RWPE1 (cell line): ENCODE measurements around the gene AFF4.

Source experiments
- CTCF ChIA-PET: fragments of 350-600 bp; sonication (Branson Sonifier 250); formaldehyde crosslinking; extraction: SDS; loops from one replicate; lab custom pipeline; 2021; lab: Yijun Ruan, JAX
- POLR2A ChIA-PET: fragments of 400-600 bp; formaldehyde crosslinking; extraction: SDS; loops from one replicate; lab custom pipeline; 2020; ENCODE audit warnings: antibody characterized with exemption; ENCODE audit not compliant: low non-redundant PET; lab: Yijun Ruan, JAX
- DNase-seq: peaks from one replicate; pipeline ENCODE4 v3.0.0; 2012; ENCODE audit warnings: low spot score
- H3K27ac ChIP-seq: fragments of 450-650 bp; 2 replicates; pipeline ENCODE4 v1.5.1; 2017
- CTCF ChIP-seq: fragments of 450-650 bp; conservative IDR thresholded peaks from 2 replicates; pipeline ENCODE4 v1.5.1; 2017; ENCODE audit warnings: low read depth, mild to moderate bottlenecking

Gene AFF4

GRCh38 chr5:132872788-132873118 is 90.7 kb downstream of the AFF4 start:
- ChIA-PET POLR2A (no interaction called here), CTCF (interaction anchor here (0.6 to 2.7 kb wide), 2 partner anchors 43 to 132 kb away, joined by 4 to 8 read pairs; partner anchors contain the start of gene SHROOM1)
- H3K27ac ChIP-seq = no peak overlapping the region
- no peak for DNase-seq
- no peak for TF ChIP-seq CTCF

- no peak for TF ChIP-seq CTCF
- DNase-seq = no peak
- ChIA-PET CTCF (interaction anchor here (1.2 kb wide), 1 partner anchor 11 kb away, joined by 3 read pairs; no protein-coding TSS in a partner anchor), POLR2A (no interaction called here)
- peak overlapping the region; percentile 7; the same call in 1 of the 2 replicates for H3K27ac ChIP-seq
Measured at GRCh38 chr5:132871459-132872284, 91.8 kb downstream of the AFF4 start.

- no peak overlapping the region for H3K27ac ChIP-seq
- ChIA-PET POLR2A (interaction anchor here (0.5 kb wide), 1 partner anchor 59 kb away, joined by 3 read pairs; no protein-coding TSS in a partner anchor), CTCF (interaction anchor here (0.8 to 1.2 kb wide), 3 partner anchors 10 to 41 kb away, joined by 3 to 5 read pairs (median 3); partner anchors contain the start of gene SHROOM1)
- DNase-seq = no peak
- no peak for TF ChIP-seq CTCF
Measured at GRCh38 chr5:132870801-132871200, 92.6 kb downstream of the AFF4 start.

- no peak overlapping the region for H3K27ac ChIP-seq
- CTCF ChIA-PET = interaction anchor here (0.6 to 1.1 kb wide), 3 partner anchors 14 to 75 kb away, joined by 3 to 5 read pairs (median 5); no protein-coding TSS in a partner anchor
- TF ChIP-seq CTCF = no peak
- no peak for DNase-seq
- POLR2A ChIA-PET = no interaction called here
Measured at GRCh38 chr5:132868754-132869153, 94.7 kb downstream of the AFF4 start.

- CTCF ChIA-PET = interaction anchor here (1.6 to 1.9 kb wide), 2 partner anchors 34 to 114 kb away, joined by 3 to 6 read pairs; no protein-coding TSS in a partner anchor
- H3K27ac ChIP-seq = peak overlapping the region; percentile 81
- POLR2A ChIA-PET = interaction anchor here (0.6 kb wide), 1 partner anchor 310 kb away, joined by 3 read pairs; the partner anchor contains the start of gene RAD50
- DNase-seq = no peak
- no peak for TF ChIP-seq CTCF
Measured at GRCh38 chr5:132867046-132867451, 96.4 kb downstream of the AFF4 start.

GRCh38 chr5:132866342-132867045 is 96.9 kb downstream of the AFF4 start, which contains the start of the genes GDF9 and UQCRQ:
Gene GDF9, minus strand, starts transcription at chr5:132866469. Its CDS starts 1,936 bp downstream, at chr5:132864533.
Gene UQCRQ, plus strand, starts transcription at chr5:132866642. Its CDS starts 240 bp downstream, at chr5:132866882.
- POLR2A ChIA-PET = interaction anchor here (0.9 to 1.2 kb wide), 5 partner anchors 10 to 46 kb away, joined by 3 to 7 read pairs (median 6); no protein-coding TSS in a partner anchor
- peak within 1 kb of the TSS; percentile 81 for H3K27ac ChIP-seq
- peak; percentile 99 for DNase-seq
- peak; percentile 57 for TF ChIP-seq CTCF
- CTCF ChIA-PET = interaction anchor here (0.6 to 1.9 kb wide), 6 partner anchors 26 to 1117 kb away, joined by 3 to 6 read pairs (median 4); no protein-coding TSS in a partner anchor
